Smooth muscle cell (in vitro differentiated cells): ENCODE data around the gene ADAM22. TPM values are rescaled to one million over a fixed set of nuclear protein-coding genes. Genes with fewer than 3 reads are reported as not detected.

Source experiments
- DNase-seq: peaks from one replicate; lab custom pipeline; 2025; ENCODE audit not compliant: unreplicated experiment; lab: John Stamatoyannopoulos, UW
- H2AFZ ChIP-seq: fragments of 200-600 bp; sonication (generic); 2 replicates; pipeline ENCODE4 v1.6.0; 2016; ENCODE audit warnings: antibody characterized with exemption, low read depth, mild to moderate bottlenecking
- H3F3A ChIP-seq: fragments of 200-600 bp; sonication (generic); 2 replicates; pipeline ENCODE4 v1.6.0; 2017; ENCODE audit warnings: antibody characterized with exemption, low read depth
- H3K27ac ChIP-seq: fragments of 200-600 bp; sonication (generic); 2 replicates; pipeline ENCODE4 v1.5.1; 2016; ENCODE audit warnings: low read depth, mild to moderate bottlenecking
- H3K27me3 ChIP-seq: fragments of 200-600 bp; sonication (generic); 2 replicates; pipeline ENCODE4 v1.6.1; 2016; ENCODE audit warnings: low read depth, mild to moderate bottlenecking
- H3K36me3 ChIP-seq: fragments of 200-600 bp; sonication (generic); 2 replicates; pipeline ENCODE4 v1.5.1; 2016; ENCODE audit warnings: low read depth
- H3K4me1 ChIP-seq: fragments of 200-600 bp; sonication (generic); 2 replicates; pipeline ENCODE4 v1.5.1; 2016; ENCODE audit warnings: low read depth
- H3K4me2 ChIP-seq: fragments of 200-600 bp; sonication (generic); 2 replicates; pipeline ENCODE4 v1.6.0; 2016; ENCODE audit warnings: mild to moderate bottlenecking
- H3K4me3 ChIP-seq: fragments of 200-600 bp; sonication (generic); 2 replicates; pipeline ENCODE4 v1.5.1; 2016; ENCODE audit warnings: mild to moderate bottlenecking
- H3K79me2 ChIP-seq: fragments of 200-600 bp; sonication (generic); 2 replicates; pipeline ENCODE4 v1.6.0; 2016; ENCODE audit warnings: low read depth, mild to moderate bottlenecking
- H3K9ac ChIP-seq: fragments of 200-600 bp; sonication (generic); 2 replicates; pipeline ENCODE4 v1.6.0; 2016; ENCODE audit warnings: low read depth
- H3K9me3 ChIP-seq: fragments of 200-600 bp; sonication (generic); replicated peaks from 2 replicates; pipeline ENCODE4 v1.5.1; 2016; ENCODE audit warnings: low read depth
- H4K20me1 ChIP-seq: fragments of 200-600 bp; sonication (generic); 2 replicates; pipeline ENCODE4 v1.6.0; 2016; ENCODE audit warnings: low read depth
- CTCF ChIP-seq: fragments of 200-600 bp; sonication (generic); IDR thresholded peaks from 2 replicates; pipeline ENCODE4 v1.5.1; 2017; ENCODE audit warnings: borderline replicate concordance, mild to moderate bottlenecking, antibody characterized with exemption; ENCODE audit not compliant: insufficient read depth, poor library complexity, severe bottlenecking
- WGBS: methylation state at CpG from one replicate; pipeline ENCODE4 v1.1.7; 2016; ENCODE audit warnings: low lambda C conversion rate; 5-methylcytosine and 5-hydroxymethylcytosine counted together
- polyA plus RNA-seq: library from polyadenylated mRNA; unstranded; fragments of >200 nt; fragmentation: Nextera tagmentation; extraction: Ambion mirVana; gene quantifications from 2 replicates; pipeline ENCODE4 v1.2.1, GENCODE V29; 2016
- total RNA-seq: library from RNA; depleted of rRNA; stranded (reverse); fragments of >200 nt; gene quantifications from 2 replicates; pipeline ENCODE4 v1.2.3, GENCODE V29; 2014

The ADAM22 gene
- total and polyA plus RNA-seq, 2 experiments from 2014 or later, result 0.10 to 0.22 TPM

GRCh38 chr7:88115258-88115796, 181.3 kb downstream of the ADAM22 start:
- Histone ChIP-seq H3K27ac (no peak overlapping the region), H2AFZ (no peak overlapping the region), H4K20me1 (no peaks in the 10 kb centered on the region), H3K79me2 (no peaks in the 10 kb centered on the region), H3K9ac (no peak overlapping the region), H3K9me3 (no peaks in the 10 kb centered on the region), H3K4me2 (no peak overlapping the region), H3F3A (no peaks in the 10 kb centered on the region), H3K36me3 (no peaks in the 10 kb centered on the region), H3K4me1 (peaks cover 6% of the 10 kb centered on the region), H3K27me3 (no peaks in the 10 kb centered on the region), H3K4me3 (no peak overlapping the region)
- no peak for TF ChIP-seq CTCF
- DNase-seq, result no peak

- WGBS, result 96% methylated on average over 2 of the region's 2 CpGs
Measured at GRCh38 chr7:88115816-88116215, 181.8 kb downstream of the ADAM22 start.

GRCh38 chr7:88116235-88116795, 182.3 kb downstream of the ADAM22 start:
- no peak for DNase-seq
- Histone ChIP-seq H3K4me1 (peaks cover 6% of the 10 kb centered on the region), H3F3A (no peaks in the 10 kb centered on the region), H3K36me3 (no peaks in the 10 kb centered on the region), H3K9me3 (no peaks in the 10 kb centered on the region), H3K79me2 (no peaks in the 10 kb centered on the region), H3K9ac (no peak overlapping the region), H3K4me3 (no peak overlapping the region), H3K27me3 (no peaks in the 10 kb centered on the region), H4K20me1 (no peaks in the 10 kb centered on the region), H3K27ac (no peak overlapping the region), H3K4me2 (no peak overlapping the region), H2AFZ (no peak overlapping the region)
- TF ChIP-seq CTCF, result no peak
- WGBS, result 63% methylated on average over 1 of the region's 1 CpG

More at GRCh38 chr7:88115816-88116215, 181.8 kb downstream of the ADAM22 start:
- Histone ChIP-seq H3F3A (no peaks in the 10 kb centered on the region), H3K9me3 (no peaks in the 10 kb centered on the region), H3K4me3 (no peak overlapping the region), H2AFZ (no peak overlapping the region), H3K27ac (no peak overlapping the region), H3K79me2 (no peaks in the 10 kb centered on the region), H4K20me1 (no peaks in the 10 kb centered on the region), H3K4me1 (peaks cover 6% of the 10 kb centered on the region), H3K9ac (no peak overlapping the region), H3K36me3 (no peaks in the 10 kb centered on the region), H3K27me3 (no peaks in the 10 kb centered on the region), H3K4me2 (no peak overlapping the region)
- TF ChIP-seq CTCF, result no peak
- no peak for DNase-seq

GRCh38 chr7:88117325-88117724, 183.3 kb downstream of the ADAM22 start:
- Histone ChIP-seq H3K9me3 (no peaks in the 10 kb centered on the region), H3K27me3 (no peaks in the 10 kb centered on the region), H3K27ac (no peak overlapping the region), H3K79me2 (no peaks in the 10 kb centered on the region), H3F3A (no peaks in the 10 kb centered on the region), H4K20me1 (no peaks in the 10 kb centered on the region), H3K36me3 (no peaks in the 10 kb centered on the region), H2AFZ (no peak overlapping the region), H3K4me3 (no peak overlapping the region), H3K9ac (no peak overlapping the region), H3K4me2 (no peak overlapping the region), H3K4me1 (peaks cover 6% of the 10 kb centered on the region)
- DNase-seq, result no peak
- 78% methylated on average over 2 of the region's 2 CpGs for WGBS
- TF ChIP-seq CTCF, result no peak
